Smooth muscle cell (in vitro differentiated cells): Measurements from ENCODE around the gene BCKDK. TPM values are rescaled to one million over a fixed set of nuclear protein-coding genes. Genes with fewer than 3 reads are reported as not detected.
A peak's percentile ranks its signal among the peaks of the same experiment; 100 is the strongest.

ENCODE experiments used
- DNase-seq: peaks from one replicate; lab custom pipeline; 2025; ENCODE audit not compliant: unreplicated experiment; lab: John Stamatoyannopoulos, UW
- H2AFZ ChIP-seq: fragments of 200-600 bp; sonication (generic); 2 replicates; pipeline ENCODE4 v1.6.0; 2016; ENCODE audit warnings: antibody characterized with exemption, low read depth, mild to moderate bottlenecking
- H3F3A ChIP-seq: fragments of 200-600 bp; sonication (generic); 2 replicates; pipeline ENCODE4 v1.6.0; 2017; ENCODE audit warnings: antibody characterized with exemption, low read depth
- H3K27ac ChIP-seq: fragments of 200-600 bp; sonication (generic); 2 replicates; pipeline ENCODE4 v1.5.1; 2016; ENCODE audit warnings: low read depth, mild to moderate bottlenecking
- H3K27me3 ChIP-seq: fragments of 200-600 bp; sonication (generic); 2 replicates; pipeline ENCODE4 v1.6.1; 2016; ENCODE audit warnings: low read depth, mild to moderate bottlenecking
- H3K36me3 ChIP-seq: fragments of 200-600 bp; sonication (generic); 2 replicates; pipeline ENCODE4 v1.5.1; 2016; ENCODE audit warnings: low read depth
- H3K4me1 ChIP-seq: fragments of 200-600 bp; sonication (generic); 2 replicates; pipeline ENCODE4 v1.5.1; 2016; ENCODE audit warnings: low read depth
- H3K4me2 ChIP-seq: fragments of 200-600 bp; sonication (generic); 2 replicates; pipeline ENCODE4 v1.6.0; 2016; ENCODE audit warnings: mild to moderate bottlenecking
- H3K4me3 ChIP-seq: fragments of 200-600 bp; sonication (generic); 2 replicates; pipeline ENCODE4 v1.5.1; 2016; ENCODE audit warnings: mild to moderate bottlenecking
- H3K79me2 ChIP-seq: fragments of 200-600 bp; sonication (generic); 2 replicates; pipeline ENCODE4 v1.6.0; 2016; ENCODE audit warnings: low read depth, mild to moderate bottlenecking
- H3K9ac ChIP-seq: fragments of 200-600 bp; sonication (generic); 2 replicates; pipeline ENCODE4 v1.6.0; 2016; ENCODE audit warnings: low read depth
- H3K9me3 ChIP-seq: fragments of 200-600 bp; sonication (generic); replicated peaks from 2 replicates; pipeline ENCODE4 v1.5.1; 2016; ENCODE audit warnings: low read depth
- H4K20me1 ChIP-seq: fragments of 200-600 bp; sonication (generic); 2 replicates; pipeline ENCODE4 v1.6.0; 2016; ENCODE audit warnings: low read depth
- CTCF ChIP-seq: fragments of 200-600 bp; sonication (generic); IDR thresholded peaks from 2 replicates; pipeline ENCODE4 v1.5.1; 2017; ENCODE audit warnings: borderline replicate concordance, mild to moderate bottlenecking, antibody characterized with exemption; ENCODE audit not compliant: insufficient read depth, poor library complexity, severe bottlenecking
- WGBS: methylation state at CpG from one replicate; pipeline ENCODE4 v1.1.7; 2016; ENCODE audit warnings: low lambda C conversion rate; 5-methylcytosine and 5-hydroxymethylcytosine counted together
- polyA plus RNA-seq: library from polyadenylated mRNA; unstranded; fragments of >200 nt; fragmentation: Nextera tagmentation; extraction: Ambion mirVana; gene quantifications from 2 replicates; pipeline ENCODE4 v1.2.1, GENCODE V29; 2016
- total RNA-seq: library from RNA; depleted of rRNA; stranded (reverse); fragments of >200 nt; gene quantifications from 2 replicates; pipeline ENCODE4 v1.2.3, GENCODE V29; 2014

Gene BCKDK
- total and polyA plus RNA-seq, 2 experiments from 2014 or later, result 40.5 to 82.6 TPM

GRCh38 chr16:31092330-31092729, 15.9 kb upstream of the BCKDK start:
- TF ChIP-seq CTCF, result no peak
- Histone ChIP-seq H3K4me3 (no peak overlapping the region), H3F3A (no peaks in the 10 kb centered on the region), H3K4me2 (peak overlapping the region; percentile 98), H3K9ac (no peak overlapping the region), H3K27ac (peak overlapping the region; percentile 23), H4K20me1 (peaks cover 50% of the 10 kb centered on the region), H3K4me1 (no peaks in the 10 kb centered on the region), H2AFZ (no peak overlapping the region), H3K36me3 (no peaks in the 10 kb centered on the region), H3K79me2 (peaks cover 35% of the 10 kb centered on the region), H3K9me3 (no peaks in the 10 kb centered on the region), H3K27me3 (no peaks in the 10 kb centered on the region)
- no peak for DNase-seq
- 80% methylated on average over 5 of the region's 5 CpGs for WGBS

GRCh38 chr16:31093132-31093703, 15.0 kb upstream of the BCKDK start:
- peaks cover 35% of the 10 kb centered on the region for H3K79me2 ChIP-seq
- 34% methylated on average over 17 of the region's 17 CpGs for WGBS

GRCh38 chr16:31094088-31094423, 14.1 kb upstream of the BCKDK start:
- H3K4me1 ChIP-seq, result no peaks in the 10 kb centered on the region
- under 1% methylated on average over 20 of the region's 20 CpGs for WGBS
- H3K27me3 ChIP-seq, result no peaks in the 10 kb centered on the region
- no peaks in the 10 kb centered on the region for H3K9me3 ChIP-seq
- H2AFZ ChIP-seq, result peak overlapping the region; percentile 45
- peak overlapping the region; percentile 98 for H3K4me2 ChIP-seq
- no peak for TF ChIP-seq CTCF
- H3K79me2 ChIP-seq, result peaks cover 35% of the 10 kb centered on the region
- no peaks in the 10 kb centered on the region for H3K36me3 ChIP-seq
- peaks cover 39% of the 10 kb centered on the region for H4K20me1 ChIP-seq
- no peaks in the 10 kb centered on the region for H3F3A ChIP-seq
- H3K4me3 ChIP-seq, result peak overlapping the region; percentile 87
- peak overlapping the region; percentile 62 for H3K27ac ChIP-seq
- H3K9ac ChIP-seq, result peak overlapping the region; percentile 78
- no peak for DNase-seq

More at GRCh38 chr16:31093132-31093703, 15.0 kb upstream of the BCKDK start:
- no peak for TF ChIP-seq CTCF
- H3K9ac ChIP-seq, result no peak overlapping the region
- no peaks in the 10 kb centered on the region for H3K27me3 ChIP-seq
- no peak overlapping the region for H3K27ac ChIP-seq
- H4K20me1 ChIP-seq, result peaks cover 47% of the 10 kb centered on the region
- no peaks in the 10 kb centered on the region for H3K9me3 ChIP-seq
- DNase-seq, result no peak
- no peaks in the 10 kb centered on the region for H3F3A ChIP-seq
- no peaks in the 10 kb centered on the region for H3K4me1 ChIP-seq
- no peaks in the 10 kb centered on the region for H3K36me3 ChIP-seq
- H3K4me3 ChIP-seq, result peak overlapping the region; percentile 87
- no peak overlapping the region for H2AFZ ChIP-seq
- H3K4me2 ChIP-seq, result peak overlapping the region; percentile 98
